HepG2 (cell line): ENCODE measurements around the gene POU2AF2. TPM values are rescaled to one million over a fixed set of nuclear protein-coding genes. Genes with fewer than 3 reads are reported as not detected.

Experiments used
- ATAC-seq: fragments of 200-7000 bp; cut with Tn5 transposase; 3 replicates; pipeline ENCODE4 v1.9.1; 2020; ENCODE audit warnings: mild to moderate bottlenecking, moderate library complexity
- BruUV-seq: library from RNA; stranded (reverse); fragments of 400-500 nt; replicated peaks from 2 replicates; lab custom pipeline; 2021; lab: Mats Ljungman, UMichigan
- CTCF ChIA-PET: fragments of 300-600 bp; formaldehyde crosslinking; extraction: SDS; loops from one replicate; lab custom pipeline; 2021; ENCODE audit warnings: low total read pairs, inconsistent platforms, low intra/inter-chr PET ratio; lab: Yijun Ruan, JAX
- POLR2A ChIA-PET: fragments of 350-600 bp; sonication (Branson Sonifier 250); formaldehyde crosslinking; loops from one replicate; lab custom pipeline; 2020; ENCODE audit warnings: antibody characterized with exemption, inconsistent platforms; lab: Yijun Ruan, JAX
- DNase-seq: peaks from one replicate; pipeline ENCODE4 v3.0.0-alpha.2; 2015; ENCODE audit warnings: low spot score
- FAIRE-seq: peaks from 3 replicates; lab custom pipeline; 2011; peaks lifted over from hg19 to GRCh38; lab: Jason Lieb, UNC
- H2AFZ ChIP-seq: one replicate; pipeline ENCODE4 v1.6.1; 2011; ENCODE audit warnings: low read length, inconsistent platforms
- H3K27ac ChIP-seq: fragments of 300-600 bp; 3 replicates; pipeline ENCODE4 v1.8.0; 2011; ENCODE audit warnings: mixed run types, mild to moderate bottlenecking, mixed read lengths, low read length, inconsistent platforms; ENCODE audit not compliant: insufficient read depth; ENCODE audit errors: extremely low read length
- H3K27me3 ChIP-seq, 2 experiments: fragments of 200-600 bp in 1 of 2; 2 replicates in 1 of 2; 3 replicates in 1 of 2; pipeline versions ENCODE4 v1.6.0 to v1.8.0; 2011; ENCODE audit warnings: low read length in 2 of 2, mild to moderate bottlenecking in 2 of 2, moderate library complexity in 2 of 2, inconsistent platforms in 1 of 2; ENCODE audit not compliant: insufficient read depth in 2 of 2, control insufficient read depth in 1 of 2
- H3K36me3 ChIP-seq, 2 experiments: fragments of 200-600 bp in 1 of 2; replicated peaks in 1 of 2; 2 replicates in 1 of 2; 3 replicates in 1 of 2; pipeline versions ENCODE4 v1.5.1 to v1.8.0; 2011; ENCODE audit warnings: low read length in 2 of 2, inconsistent platforms in 1 of 2; ENCODE audit not compliant: insufficient read depth in 2 of 2, control insufficient read depth in 1 of 2
- H3K4me1 ChIP-seq: 2 replicates; pipeline ENCODE4 v1.5.1; 2012; ENCODE audit warnings: low read length, inconsistent platforms; ENCODE audit not compliant: insufficient read depth
- H3K4me2 ChIP-seq: 2 replicates; pipeline ENCODE4 v1.6.0; 2011; ENCODE audit warnings: low read depth, low read length, inconsistent platforms
- H3K4me3 ChIP-seq, 3 experiments: fragments of 200-600 bp in 1 of 3; sonication (generic), shearing (Covaris generic) in 1 of 3; replicated peaks in 1 of 3; 2 replicates each; pipeline ENCODE4 v1.5.1; 2011 to 2016; ENCODE audit warnings: low read length in 3 of 3, inconsistent platforms in 2 of 3, low read depth in 2 of 3, mild to moderate bottlenecking in 2 of 3, control low read depth in 1 of 3, mixed read lengths in 1 of 3; ENCODE audit not compliant: insufficient read depth in 1 of 3
- H3K79me2 ChIP-seq: one replicate; pipeline ENCODE4 v1.6.1; 2011; ENCODE audit warnings: low read length, inconsistent platforms; ENCODE audit not compliant: insufficient read depth
- H3K9ac ChIP-seq: 2 replicates; pipeline ENCODE4 v1.6.0; 2011; ENCODE audit warnings: mild to moderate bottlenecking, low read depth, low read length, inconsistent platforms; ENCODE audit not compliant: insufficient read depth
- H3K9me3 ChIP-seq: 2 replicates; pipeline ENCODE4 v1.5.1; 2012; ENCODE audit warnings: mild to moderate bottlenecking, low read length
- H4K20me1 ChIP-seq: 2 replicates; pipeline ENCODE4 v1.6.0; 2011; ENCODE audit warnings: inconsistent platforms, mild to moderate bottlenecking, low read length, moderate library complexity; ENCODE audit not compliant: insufficient read depth
- BORCS8-MEF2B ChIP-seq: sonication (generic); formaldehyde crosslinking; IDR thresholded peaks from 2 replicates; pipeline ENCODE4 v1.8.0; 2022; ENCODE audit warnings: mild to moderate bottlenecking, missing genetic modification reagents
- MAFF ChIP-seq: IDR thresholded peaks from 2 replicates; pipeline ENCODE4 v1.6.1; 2011; ENCODE audit warnings: low read depth, low read length, improper control_type of control experiment
- MAFK ChIP-seq, 2 experiments: IDR thresholded peaks in 1 of 2; conservative IDR thresholded peaks in 1 of 2; 2 replicates each; pipeline ENCODE4 v1.6.1; 2011; ENCODE audit warnings: improper control_type of control experiment in 2 of 2, low read length in 2 of 2
- RBFOX2 ChIP-seq: fragments of 200-400 bp; formaldehyde crosslinking; IDR thresholded peaks from 2 replicates; pipeline ENCODE4 v1.6.1; 2017; ENCODE audit warnings: low read depth, mild to moderate bottlenecking, low read length
- RFXANK ChIP-seq: IDR thresholded peaks from 2 replicates; pipeline ENCODE4 v1.6.1; 2016
- ZMYM2 ChIP-seq: sonication (generic); formaldehyde crosslinking; IDR thresholded peaks from 2 replicates; pipeline ENCODE4 v1.8.0; 2022; ENCODE audit warnings: mild to moderate bottlenecking, missing genetic modification reagents
- ZNF430 ChIP-seq: sonication (generic); formaldehyde crosslinking; IDR thresholded peaks from 2 replicates; pipeline ENCODE4 v1.9.0; 2021; ENCODE audit warnings: mild to moderate bottlenecking, missing genetic modification reagents
- ZNF598 ChIP-seq: sonication (generic); formaldehyde crosslinking; IDR thresholded peaks from 2 replicates; pipeline ENCODE4 v1.5.1; 2020; ENCODE audit warnings: mild to moderate bottlenecking, missing genetic modification reagents, borderline replicate concordance
- WGBS: methylation state at CpG from one replicate; pipeline ENCODE4 v1.1.6; 2017; ENCODE audit warnings: low lambda C conversion rate; 5-methylcytosine and 5-hydroxymethylcytosine counted together
- in situ Hi-C: cut with HindIII; loops from 2 replicates; pipeline ENCODE4 v1.10.0; 2017; ENCODE audit warnings: low pct_unique_long_range_greater_than_20kb; ENCODE audit not compliant: extremely low pct_ligation_motif_present
- intact Hi-C: fragments of 100-400 bp; cut with micrococcal nuclease; formaldehyde crosslinking; loops from one replicate; pipeline ENCODE4 v1.10.0; 2022; ENCODE audit not compliant: unreplicated experiment
- polyA plus RNA-seq, 8 experiments: library from polyadenylated mRNA; depleted of rRNA in 3 of 8; stranded (reverse) in 7 of 8; unstranded in 1 of 8; fragments of >200 nt; fragmentation: Illumina TruSeq in 4 of 8; extraction: Trizol in 4 of 8; gene quantifications; 2 replicates each; pipeline versions ENCODE4 v1.2.1 to v1.2.3, GENCODE V29; 2011 to 2016; ENCODE audit warnings: low read depth in 4 of 8, missing spikeins in 1 of 8, mixed read lengths in 1 of 8; ENCODE audit not compliant: insufficient read depth in 1 of 8
- total RNA-seq, 5 experiments: library from RNA; depleted of rRNA; stranded (reverse); fragments of >200 nt; fragmentation: Illumina TruSeq; extraction: Trizol; gene quantifications; 2 replicates each; pipeline ENCODE4 v1.2.3, GENCODE V29; 2016; ENCODE audit warnings: low read depth in 1 of 5
- TF ChIP-seq, protein P1 (sequence below): sonication (generic); formaldehyde crosslinking; IDR thresholded peaks from 2 replicates; pipeline ENCODE4 v1.9.0; 2021; ENCODE audit warnings: missing genetic modification reagents, mild to moderate bottlenecking, borderline replicate concordance
- TF ChIP-seq, protein P2 (sequence below): sonication (generic); formaldehyde crosslinking; IDR thresholded peaks from 2 replicates; pipeline ENCODE4 v1.4.0; 2020; ENCODE audit warnings: missing genetic modification reagents
- TF ChIP-seq, protein P3 (sequence below): sonication (generic); formaldehyde crosslinking; IDR thresholded peaks from 2 replicates; pipeline ENCODE4 v1.5.0; 2020; ENCODE audit warnings: mild to moderate bottlenecking, missing genetic modification reagents, moderate library complexity

POU2AF2 gene
- total and polyA plus RNA-seq, 2 of the 13 experiments (the other 11 are each of a cell fraction or from before 2014, with no cell fraction given), result 0.11 TPM; not detected in 1

GRCh38 chr11:111307472-111308108 lies 62.1 kb downstream of the POU2AF2 start:
- H3K36me3 ChIP-seq, result no peaks in the 10 kb centered on the region
- no peak for ATAC-seq
- no TSS peak for BruUV-seq
- H3K9ac ChIP-seq, result no peak overlapping the region
- in situ Hi-C loops, result no loop called here
- H3K4me3 ChIP-seq, result no peak overlapping the region
- WGBS, result 92% methylated on average over 3 of the region's 3 CpGs
- no peak for FAIRE-seq
- no peak overlapping the region for H3K4me2 ChIP-seq
- DNase-seq, result no peak
- ChIA-PET POLR2A (interaction anchor here (0.9 to 3.8 kb wide), 4 partner anchors 9 to 53 kb away, joined by 9 to 11 read pairs (median 10); partner anchors contain the start of gene POU2AF3), CTCF (interaction anchor here (1.7 kb wide), 1 partner anchor 115 kb away, joined by 9 read pairs; no protein-coding TSS in a partner anchor)
- H3K9me3 ChIP-seq, result no peaks in the 10 kb centered on the region
- H3K4me1 ChIP-seq, result peaks cover 81% of the 10 kb centered on the region
- no peaks in the 10 kb centered on the region for H4K20me1 ChIP-seq
- H3K79me2 ChIP-seq, result no peaks in the 10 kb centered on the region
- intact Hi-C loops, result loop anchor here (2.0 kb wide), 1 partner anchor 25 kb away; no protein-coding TSS in a partner anchor
- H2AFZ ChIP-seq, result no peak overlapping the region
- no peak overlapping the region for H3K27ac ChIP-seq
- TF ChIP-seq, protein P1, sequence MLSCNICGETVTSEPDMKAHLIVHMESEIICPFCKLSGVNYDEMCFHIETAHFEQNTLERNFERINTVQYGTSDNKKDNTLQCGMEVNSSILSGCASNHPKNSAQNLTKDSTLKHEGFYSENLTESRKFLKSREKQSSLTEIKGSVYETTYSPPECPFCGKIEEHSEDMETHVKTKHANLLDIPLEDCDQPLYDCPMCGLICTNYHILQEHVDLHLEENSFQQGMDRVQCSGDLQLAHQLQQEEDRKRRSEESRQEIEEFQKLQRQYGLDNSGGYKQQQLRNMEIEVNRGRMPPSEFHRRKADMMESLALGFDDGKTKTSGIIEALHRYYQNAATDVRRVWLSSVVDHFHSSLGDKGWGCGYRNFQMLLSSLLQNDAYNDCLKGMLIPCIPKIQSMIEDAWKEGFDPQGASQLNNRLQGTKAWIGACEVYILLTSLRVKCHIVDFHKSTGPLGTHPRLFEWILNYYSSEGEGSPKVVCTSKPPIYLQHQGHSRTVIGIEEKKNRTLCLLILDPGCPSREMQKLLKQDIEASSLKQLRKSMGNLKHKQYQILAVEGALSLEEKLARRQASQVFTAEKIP, result no peak
- TF ChIP-seq RBFOX2 (0 out of 2 replicates have a peak, but pooled peaks have one; percentile 39), MAFF (peak; percentile 79), ZMYM2 (0 out of 2 replicates have a peak, but pooled peaks have one; percentile 23), MAFK (conservative IDR thresholded peaks at IDR 0.05 in 1 of 2, IDR thresholded peaks at IDR 0.05 in 1 of 2; ENCODE audit: low read length in 2 of 2) (peak; percentile 53 to 85; a peak in 3 of 4 replicates), RFXANK (CRISPR knock-in tag) (0 out of 2 replicates have a peak, but pooled peaks have one; percentile 17), ZNF430 (0 out of 2 replicates have a peak, but pooled peaks have one; percentile 9), ZNF598 (CRISPR knock-in tag) (no peak), BORCS8-MEF2B (CRISPR knock-in tag) (no peak)
- TF ChIP-seq, protein P2, sequence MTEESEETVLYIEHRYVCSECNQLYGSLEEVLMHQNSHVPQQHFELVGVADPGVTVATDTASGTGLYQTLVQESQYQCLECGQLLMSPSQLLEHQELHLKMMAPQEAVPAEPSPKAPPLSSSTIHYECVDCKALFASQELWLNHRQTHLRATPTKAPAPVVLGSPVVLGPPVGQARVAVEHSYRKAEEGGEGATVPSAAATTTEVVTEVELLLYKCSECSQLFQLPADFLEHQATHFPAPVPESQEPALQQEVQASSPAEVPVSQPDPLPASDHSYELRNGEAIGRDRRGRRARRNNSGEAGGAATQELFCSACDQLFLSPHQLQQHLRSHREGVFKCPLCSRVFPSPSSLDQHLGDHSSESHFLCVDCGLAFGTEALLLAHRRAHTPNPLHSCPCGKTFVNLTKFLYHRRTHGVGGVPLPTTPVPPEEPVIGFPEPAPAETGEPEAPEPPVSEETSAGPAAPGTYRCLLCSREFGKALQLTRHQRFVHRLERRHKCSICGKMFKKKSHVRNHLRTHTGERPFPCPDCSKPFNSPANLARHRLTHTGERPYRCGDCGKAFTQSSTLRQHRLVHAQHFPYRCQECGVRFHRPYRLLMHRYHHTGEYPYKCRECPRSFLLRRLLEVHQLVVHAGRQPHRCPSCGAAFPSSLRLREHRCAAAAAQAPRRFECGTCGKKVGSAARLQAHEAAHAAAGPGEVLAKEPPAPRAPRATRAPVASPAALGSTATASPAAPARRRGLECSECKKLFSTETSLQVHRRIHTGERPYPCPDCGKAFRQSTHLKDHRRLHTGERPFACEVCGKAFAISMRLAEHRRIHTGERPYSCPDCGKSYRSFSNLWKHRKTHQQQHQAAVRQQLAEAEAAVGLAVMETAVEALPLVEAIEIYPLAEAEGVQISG (CRISPR knock-in tag), result no peak
- TF ChIP-seq, protein P3, sequence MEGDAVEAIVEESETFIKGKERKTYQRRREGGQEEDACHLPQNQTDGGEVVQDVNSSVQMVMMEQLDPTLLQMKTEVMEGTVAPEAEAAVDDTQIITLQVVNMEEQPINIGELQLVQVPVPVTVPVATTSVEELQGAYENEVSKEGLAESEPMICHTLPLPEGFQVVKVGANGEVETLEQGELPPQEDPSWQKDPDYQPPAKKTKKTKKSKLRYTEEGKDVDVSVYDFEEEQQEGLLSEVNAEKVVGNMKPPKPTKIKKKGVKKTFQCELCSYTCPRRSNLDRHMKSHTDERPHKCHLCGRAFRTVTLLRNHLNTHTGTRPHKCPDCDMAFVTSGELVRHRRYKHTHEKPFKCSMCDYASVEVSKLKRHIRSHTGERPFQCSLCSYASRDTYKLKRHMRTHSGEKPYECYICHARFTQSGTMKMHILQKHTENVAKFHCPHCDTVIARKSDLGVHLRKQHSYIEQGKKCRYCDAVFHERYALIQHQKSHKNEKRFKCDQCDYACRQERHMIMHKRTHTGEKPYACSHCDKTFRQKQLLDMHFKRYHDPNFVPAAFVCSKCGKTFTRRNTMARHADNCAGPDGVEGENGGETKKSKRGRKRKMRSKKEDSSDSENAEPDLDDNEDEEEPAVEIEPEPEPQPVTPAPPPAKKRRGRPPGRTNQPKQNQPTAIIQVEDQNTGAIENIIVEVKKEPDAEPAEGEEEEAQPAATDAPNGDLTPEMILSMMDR, result 0 out of 2 replicates have a peak, but pooled peaks have one; percentile 15
- no peaks in the 10 kb centered on the region for H3K27me3 ChIP-seq
